Measurements from ENCODE around the gene FDXACB1. TPM values are rescaled to one million over a fixed set of nuclear protein-coding genes. Genes with fewer than 3 reads are reported as not detected.

Gene FDXACB1
- total RNA-seq, 2 donors from 2014 or later: 2.1 TPM; not detected in 1

- H3K27ac ChIP-seq: peak overlapping the region; percentile 59 to 85 (median 78)
- no peaks in the 10 kb centered on the region for H3K27me3 ChIP-seq
- WGBS, 2 donors: 33 to 47% methylated on average over 2 to 4 of the region's 4 CpGs
- no peaks in the 10 kb centered on the region for H3K36me3 ChIP-seq (replicated peaks in 1 of 2; ENCODE audit: insufficient read depth in 1 of 2, low read depth in 2 of 2)
- no peaks in the 10 kb centered on the region for H3K9me3 ChIP-seq
- TF ChIP-seq CTCF (IDR thresholded peaks at IDR 0.05) (no peak), POLR2A (IDR thresholded peaks at IDR 0.05) (peak in 2 of 3 donors; percentile 49 to 52)
- DNase-seq (peak in 3 of 4 donors; percentile 53 to 73 (median 58)), ATAC-seq (peak; percentile 39)
- peaks cover 48% of the 10 kb centered on the region for H3K4me1 ChIP-seq
- intact Hi-C loops (cut with DNase I): no loop called here
- H3K4me3 ChIP-seq: no peak overlapping the region
Observed at GRCh38 chr11:111913997-111914396, 35.0 kb upstream of the FDXACB1 start.

- intact Hi-C loops (cut with DNase I): no loop called here
- 68 to 77% methylated on average over 18 to 23 of the region's 24 CpGs for WGBS, 2 donors
- no peak overlapping the region for H3K4me3 ChIP-seq
- ATAC-seq (no peak), DNase-seq (no peak)
- no peak for TF ChIP-seq CTCF (IDR thresholded peaks at IDR 0.05)
- TF ChIP-seq POLR2A (IDR thresholded peaks at IDR 0.05): no peak
- peak overlapping the region; percentile 59 to 85 (median 78) for H3K27ac ChIP-seq
- peaks cover 45% of the 10 kb centered on the region for H3K4me1 ChIP-seq
- no peaks in the 10 kb centered on the region for H3K36me3 ChIP-seq (replicated peaks in 1 of 2; ENCODE audit: insufficient read depth in 1 of 2, low read depth in 2 of 2)
- no peaks in the 10 kb centered on the region for H3K9me3 ChIP-seq
- no peaks in the 10 kb centered on the region for H3K27me3 ChIP-seq
Observed at GRCh38 chr11:111913031-111913861, 34.3 kb upstream of the FDXACB1 start.

GRCh38 chr11:111912535-111912934 lies 33.6 kb upstream of the FDXACB1 start, which contains the start of gene HSPB2:
Gene HSPB2 (plus strand): TSS chr11:111912734. CDS start chr11:111912830, 96 bp downstream.
- H3K9me3 ChIP-seq: no peaks in the 10 kb centered on the region
- no peak within 1 kb of the TSS for H3K4me3 ChIP-seq
- peak within 1 kb of the TSS; percentile 59 to 85 (median 78) for H3K27ac ChIP-seq
- H3K27me3 ChIP-seq: no peaks in the 10 kb centered on the region
- no peak for ATAC-seq
- no peak for TF ChIP-seq POLR2A (IDR thresholded peaks at IDR 0.05)
- TF ChIP-seq CTCF (IDR thresholded peaks at IDR 0.05): no peak
- no peak for DNase-seq
- intact Hi-C loops (cut with DNase I): no loop called here
- peaks cover 38% of the 10 kb centered on the region for H3K4me1 ChIP-seq
- no peaks in the 10 kb centered on the region for H3K36me3 ChIP-seq (replicated peaks in 1 of 2; ENCODE audit: insufficient read depth in 1 of 2, low read depth in 2 of 2)
- WGBS, 2 donors: 34 to 54% methylated on average over 3 to 17 of the region's 26 CpGs

GRCh38 chr11:111911563-111912401 lies 32.8 kb upstream of the FDXACB1 start, which contains the start of gene CRYAB:
Gene CRYAB (minus strand): TSS chr11:111911770. CDS start chr11:111911724, 46 bp downstream.
- Histone ChIP-seq H3K9me3 (no peaks in the 10 kb centered on the region), H3K36me3 (replicated peaks in 1 of 2; ENCODE audit: insufficient read depth in 1 of 2, low read depth in 2 of 2) (no peaks in the 10 kb centered on the region), H3K27ac (peak within 1 kb of the TSS; percentile 32 to 85 (median 74)), H3K4me3 (no peak within 1 kb of the TSS), H3K4me1 (peaks cover 37% of the 10 kb centered on the region), H3K27me3 (no peaks in the 10 kb centered on the region)
- DNase-seq: peak; percentile 63 to 76 (median 73)
- peak; percentile 77 for ATAC-seq
- WGBS, 2 donors: 24 to 41% methylated on average over 12 to 17 of the region's 17 CpGs
- intact Hi-C loops (cut with DNase I): no loop called here
- peak in 2 of 3 donors; percentile 46 to 48 for TF ChIP-seq POLR2A (IDR thresholded peaks at IDR 0.05)
- TF ChIP-seq CTCF (IDR thresholded peaks at IDR 0.05): no peak
